ENCODE results near the gene ACSM3.

ACSM3 gene

DNA sequence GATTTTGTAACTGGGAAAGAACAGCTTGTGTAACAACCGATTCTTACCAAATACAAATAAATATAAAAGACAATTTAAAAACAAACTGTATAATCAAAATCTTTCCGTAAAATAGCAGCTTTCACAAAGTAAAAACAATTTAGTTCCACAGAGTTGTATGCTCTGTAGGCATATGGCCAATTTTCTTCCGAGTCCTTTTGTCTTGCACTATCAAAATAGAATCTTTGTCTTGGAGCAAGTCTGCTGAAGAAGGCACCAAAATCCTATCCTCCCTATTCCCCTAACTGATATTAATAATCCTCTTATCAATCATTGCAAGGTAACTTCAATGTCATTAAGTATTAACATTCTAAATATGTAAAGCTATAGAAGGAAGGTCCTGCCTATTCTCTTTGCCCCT, 29.8 kb upstream of the ACSM3 start:
- TF ChIP-seq, protein P1, sequence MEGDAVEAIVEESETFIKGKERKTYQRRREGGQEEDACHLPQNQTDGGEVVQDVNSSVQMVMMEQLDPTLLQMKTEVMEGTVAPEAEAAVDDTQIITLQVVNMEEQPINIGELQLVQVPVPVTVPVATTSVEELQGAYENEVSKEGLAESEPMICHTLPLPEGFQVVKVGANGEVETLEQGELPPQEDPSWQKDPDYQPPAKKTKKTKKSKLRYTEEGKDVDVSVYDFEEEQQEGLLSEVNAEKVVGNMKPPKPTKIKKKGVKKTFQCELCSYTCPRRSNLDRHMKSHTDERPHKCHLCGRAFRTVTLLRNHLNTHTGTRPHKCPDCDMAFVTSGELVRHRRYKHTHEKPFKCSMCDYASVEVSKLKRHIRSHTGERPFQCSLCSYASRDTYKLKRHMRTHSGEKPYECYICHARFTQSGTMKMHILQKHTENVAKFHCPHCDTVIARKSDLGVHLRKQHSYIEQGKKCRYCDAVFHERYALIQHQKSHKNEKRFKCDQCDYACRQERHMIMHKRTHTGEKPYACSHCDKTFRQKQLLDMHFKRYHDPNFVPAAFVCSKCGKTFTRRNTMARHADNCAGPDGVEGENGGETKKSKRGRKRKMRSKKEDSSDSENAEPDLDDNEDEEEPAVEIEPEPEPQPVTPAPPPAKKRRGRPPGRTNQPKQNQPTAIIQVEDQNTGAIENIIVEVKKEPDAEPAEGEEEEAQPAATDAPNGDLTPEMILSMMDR (IDR thresholded peaks at IDR 0.05), result no peak
- Mint-ChIP-seq H3K36me3 (ENCODE audit: low read depth) (peaks cover 34% of the 10 kb centered on the region), H3K27ac (no peak overlapping the region), H3K9me3 (no peaks in the 10 kb centered on the region), H3K27me3 (ENCODE audit: low read depth, poor library complexity) (peaks cover 4% of the 10 kb centered on the region), H3K4me3 (no peak overlapping the region), H3K4me1 (no peaks in the 10 kb centered on the region)
- DNase-seq, result no peak

- Mint-ChIP-seq H3K9me3 (no peaks in the 10 kb centered on the region), H3K27ac (no peak overlapping the region), H3K36me3 (ENCODE audit: low read depth) (peaks cover 34% of the 10 kb centered on the region), H3K4me1 (peaks cover under 1% of the 10 kb centered on the region), H3K4me3 (no peak overlapping the region), H3K27me3 (ENCODE audit: low read depth, poor library complexity) (peaks cover 3% of the 10 kb centered on the region)
- DNase-seq, result no peak
- TF ChIP-seq, protein P1 (IDR thresholded peaks at IDR 0.05), result no peak
Observed at GRCh38 chr16:20734782-20735181, 29.0 kb upstream of the ACSM3 start.

DNA sequence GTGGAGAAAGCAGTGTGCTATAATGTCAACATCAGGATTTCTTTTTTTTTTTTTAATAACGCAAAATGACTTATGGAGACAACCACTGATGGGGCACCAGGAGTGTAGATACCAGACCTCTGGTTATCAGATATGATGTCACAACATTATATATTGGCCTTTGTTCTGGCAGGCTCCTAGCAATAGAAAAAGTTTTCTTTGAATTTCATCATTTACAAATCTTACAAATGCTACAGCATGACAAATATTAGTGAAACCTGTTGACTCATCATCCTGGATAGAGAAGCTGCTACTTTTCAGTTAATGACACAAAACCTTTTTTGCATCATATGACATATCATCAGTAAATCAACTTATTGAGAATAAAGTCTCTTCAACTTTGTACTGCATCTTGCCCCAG, 28.3 kb upstream of the ACSM3 start:
- no peaks in the 10 kb centered on the region for H3K9me3 Mint-ChIP-seq
- DNase-seq, result no peak
- H3K27me3 Mint-ChIP-seq (ENCODE audit: low read depth, poor library complexity), result no peaks in the 10 kb centered on the region
- no peak overlapping the region for H3K4me3 Mint-ChIP-seq
- peaks cover 8% of the 10 kb centered on the region for H3K4me1 Mint-ChIP-seq
- peaks cover 34% of the 10 kb centered on the region for H3K36me3 Mint-ChIP-seq (ENCODE audit: low read depth)
- TF ChIP-seq, protein P1 (IDR thresholded peaks at IDR 0.05), result no peak
- no peak overlapping the region for H3K27ac Mint-ChIP-seq

- peaks cover 4% of the 10 kb centered on the region for H3K9me3 Mint-ChIP-seq
- H3K4me1 Mint-ChIP-seq, result peaks cover 11% of the 10 kb centered on the region
- H3K4me3 Mint-ChIP-seq, result peak overlapping the region; percentile 99
- peaks cover 30% of the 10 kb centered on the region for H3K36me3 Mint-ChIP-seq (ENCODE audit: low read depth)
- DNase-seq, result no peak
- peak overlapping the region; percentile 88 for H3K27ac Mint-ChIP-seq
- TF ChIP-seq, protein P1 (IDR thresholded peaks at IDR 0.05), result no peak
- H3K27me3 Mint-ChIP-seq (ENCODE audit: low read depth, poor library complexity), result no peaks in the 10 kb centered on the region
Observed at GRCh38 chr16:20740007-20740883, 23.6 kb upstream of the ACSM3 start.

DNA sequence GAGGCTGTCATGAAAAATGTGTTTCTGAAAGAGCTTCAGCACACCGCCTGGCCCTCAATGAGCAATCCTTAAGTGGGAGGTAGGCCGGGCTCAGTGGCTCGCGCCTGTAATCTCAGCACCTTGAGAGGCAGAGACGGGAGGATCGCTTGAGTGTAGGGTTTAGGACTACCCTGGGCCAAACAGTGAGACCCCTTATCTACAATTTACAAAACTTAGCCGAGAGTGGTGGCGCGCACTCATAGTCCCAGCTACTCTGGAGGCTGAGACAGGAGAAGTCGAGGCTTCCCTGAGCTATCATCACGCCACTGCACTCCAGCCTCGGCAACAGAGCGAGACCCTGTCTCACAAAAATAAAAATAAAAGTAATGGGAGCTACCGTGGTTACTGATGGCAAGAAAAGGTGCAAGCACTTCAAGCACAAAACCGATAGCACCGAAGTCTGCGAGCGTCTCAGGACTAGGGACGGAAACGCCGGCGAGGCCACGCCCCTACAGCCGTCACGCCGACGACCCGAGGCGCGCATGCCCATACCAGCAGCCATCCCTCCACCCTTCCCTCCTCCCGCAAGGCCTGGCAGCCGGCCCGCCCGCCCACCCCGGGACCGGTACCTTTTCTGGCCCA, 22.8 kb upstream of the ACSM3 start:
- DNase-seq, result peak; percentile 89
- Mint-ChIP-seq H3K27me3 (ENCODE audit: low read depth, poor library complexity) (no peaks in the 10 kb centered on the region), H3K9me3 (peaks cover 4% of the 10 kb centered on the region), H3K4me1 (peaks cover 11% of the 10 kb centered on the region), H3K36me3 (ENCODE audit: low read depth) (peaks cover 23% of the 10 kb centered on the region), H3K27ac (peak overlapping the region; percentile 88), H3K4me3 (peak overlapping the region; percentile 99)
- TF ChIP-seq, protein P1 (IDR thresholded peaks at IDR 0.05), result no peak

Data from nephron progenitor cell (in vitro differentiated cells).